LNCAP (cell line): ENCODE measurements around the gene CCDC122.

Experiments
- TF ChIP-seq, protein P1 (sequence below): fragments of 450-650 bp; IDR thresholded peaks from 2 replicates; pipeline ENCODE4 v1.5.1; 2017; ENCODE audit warnings: mild to moderate bottlenecking

The CCDC122 gene

DNA sequence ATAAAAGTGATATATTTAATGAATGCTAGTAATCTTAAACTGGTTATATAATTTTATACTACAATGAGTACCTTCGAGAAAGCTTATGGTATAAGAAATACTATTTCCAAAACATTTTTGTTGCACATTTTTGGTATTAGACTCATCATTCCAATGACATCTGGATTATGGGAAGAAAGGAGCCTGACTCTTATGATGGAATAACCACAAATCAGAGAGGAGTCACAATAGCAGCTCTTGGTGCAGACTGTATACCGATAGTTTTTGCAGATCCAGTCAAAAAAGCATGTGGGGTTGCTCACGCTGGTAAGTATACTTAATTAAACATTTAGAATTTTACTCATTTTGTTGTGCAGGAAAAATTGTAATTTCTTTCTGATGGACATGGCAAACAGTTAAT lies 4.1 kb upstream of the CCDC122 start:
- TF ChIP-seq, protein P1, sequence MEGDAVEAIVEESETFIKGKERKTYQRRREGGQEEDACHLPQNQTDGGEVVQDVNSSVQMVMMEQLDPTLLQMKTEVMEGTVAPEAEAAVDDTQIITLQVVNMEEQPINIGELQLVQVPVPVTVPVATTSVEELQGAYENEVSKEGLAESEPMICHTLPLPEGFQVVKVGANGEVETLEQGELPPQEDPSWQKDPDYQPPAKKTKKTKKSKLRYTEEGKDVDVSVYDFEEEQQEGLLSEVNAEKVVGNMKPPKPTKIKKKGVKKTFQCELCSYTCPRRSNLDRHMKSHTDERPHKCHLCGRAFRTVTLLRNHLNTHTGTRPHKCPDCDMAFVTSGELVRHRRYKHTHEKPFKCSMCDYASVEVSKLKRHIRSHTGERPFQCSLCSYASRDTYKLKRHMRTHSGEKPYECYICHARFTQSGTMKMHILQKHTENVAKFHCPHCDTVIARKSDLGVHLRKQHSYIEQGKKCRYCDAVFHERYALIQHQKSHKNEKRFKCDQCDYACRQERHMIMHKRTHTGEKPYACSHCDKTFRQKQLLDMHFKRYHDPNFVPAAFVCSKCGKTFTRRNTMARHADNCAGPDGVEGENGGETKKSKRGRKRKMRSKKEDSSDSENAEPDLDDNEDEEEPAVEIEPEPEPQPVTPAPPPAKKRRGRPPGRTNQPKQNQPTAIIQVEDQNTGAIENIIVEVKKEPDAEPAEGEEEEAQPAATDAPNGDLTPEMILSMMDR, result no peak

DNA sequence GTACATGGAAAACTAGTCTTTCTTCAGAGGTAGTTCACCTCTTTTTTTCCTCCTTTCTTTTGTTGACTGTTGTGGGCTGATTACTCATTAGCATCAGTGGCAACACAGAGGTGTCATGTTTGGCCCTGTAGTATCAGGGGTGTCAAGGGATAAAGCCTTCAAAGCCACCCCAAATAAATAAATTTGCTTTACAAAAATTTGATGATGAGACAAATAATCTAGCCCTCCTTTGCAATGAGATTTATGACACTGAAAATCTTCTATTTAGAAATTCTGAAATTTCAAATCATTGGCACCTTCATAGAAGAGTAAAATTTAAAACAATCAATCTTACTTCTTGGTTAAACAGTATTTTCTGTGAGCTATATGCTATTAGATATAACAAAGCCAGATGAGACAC lies 2.0 kb upstream of the CCDC122 start:
- TF ChIP-seq, protein P1, result no peak

DNA sequence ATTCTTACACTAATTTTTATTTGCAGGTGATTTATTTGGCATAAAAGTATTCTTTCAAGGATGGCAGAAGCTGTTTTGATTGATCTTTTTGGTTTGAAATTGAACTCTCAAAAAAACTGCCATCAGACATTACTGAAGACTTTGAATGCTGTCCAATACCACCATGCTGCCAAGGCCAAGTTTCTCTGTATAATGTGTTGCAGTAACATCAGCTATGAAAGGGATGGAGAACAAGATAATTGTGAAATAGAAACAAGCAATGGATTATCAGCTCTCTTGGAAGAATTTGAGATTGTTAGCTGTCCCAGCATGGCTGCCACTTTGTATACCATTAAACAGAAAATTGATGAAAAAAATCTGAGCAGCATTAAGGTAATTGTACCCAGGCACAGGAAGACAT lies 1.4 kb upstream of the CCDC122 start:
- TF ChIP-seq, protein P1, result no peak

DNA sequence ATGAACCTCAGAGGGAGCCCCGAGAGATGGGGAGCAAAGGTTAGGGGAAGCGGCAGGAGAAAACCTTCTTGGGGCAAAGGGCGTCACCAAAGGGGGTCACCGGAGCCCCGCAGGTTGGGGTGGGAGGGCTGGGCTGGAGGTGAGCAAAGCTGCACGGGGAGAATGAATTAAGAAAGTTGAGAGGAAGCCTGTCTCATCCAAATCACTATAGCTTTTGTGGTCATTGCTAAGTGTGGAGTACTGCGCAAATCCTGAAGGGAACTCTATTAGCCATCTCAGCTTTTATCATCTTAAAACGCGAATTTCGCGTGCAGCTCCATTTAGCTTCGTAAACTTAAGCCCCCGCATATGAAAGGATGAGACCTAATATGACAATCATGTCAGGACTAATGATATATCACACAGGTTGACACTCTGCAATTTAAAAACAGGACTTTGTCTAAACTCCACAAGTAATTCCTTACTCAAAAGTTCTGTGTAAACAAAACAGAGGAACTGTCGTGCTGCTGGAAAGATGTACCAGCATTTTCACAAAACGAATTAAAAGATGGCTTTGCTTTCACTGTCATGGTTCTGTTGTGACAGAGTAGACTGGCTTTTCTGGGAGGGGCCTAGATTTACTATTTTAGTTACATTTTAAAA lies 795 bp upstream of the CCDC122 start:
- TF ChIP-seq, protein P1, result no peak

DNA sequence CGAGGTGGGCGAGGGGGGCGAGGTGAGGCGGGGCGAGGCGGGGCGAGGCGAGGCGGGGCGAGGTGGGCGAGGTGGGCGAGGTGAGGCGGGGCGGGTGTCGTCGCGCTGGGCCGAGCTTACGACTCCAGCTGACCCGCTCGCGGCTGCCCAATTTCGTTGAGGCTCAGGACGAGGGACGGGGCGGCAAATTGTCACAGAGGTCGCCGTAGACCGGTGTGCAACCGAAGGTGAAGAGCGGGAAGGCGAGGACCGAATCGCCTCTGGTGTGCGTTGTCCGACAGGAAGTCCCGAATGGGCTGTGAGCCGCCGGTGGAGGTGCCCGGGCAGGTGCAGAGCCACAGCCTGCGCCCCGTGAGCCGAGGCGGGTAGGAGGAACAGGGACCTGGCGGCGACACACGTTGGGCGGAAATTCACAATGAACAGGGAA lies 228 bp upstream of the CCDC122 start, which contains the start of gene LACC1:
TSS of gene LACC1 (plus strand) at position 150 of the 427 bp plus-strand sequence. CDS start 1,082 bp downstream, outside the sequence.
- TF ChIP-seq, protein P1, result no peak

DNA sequence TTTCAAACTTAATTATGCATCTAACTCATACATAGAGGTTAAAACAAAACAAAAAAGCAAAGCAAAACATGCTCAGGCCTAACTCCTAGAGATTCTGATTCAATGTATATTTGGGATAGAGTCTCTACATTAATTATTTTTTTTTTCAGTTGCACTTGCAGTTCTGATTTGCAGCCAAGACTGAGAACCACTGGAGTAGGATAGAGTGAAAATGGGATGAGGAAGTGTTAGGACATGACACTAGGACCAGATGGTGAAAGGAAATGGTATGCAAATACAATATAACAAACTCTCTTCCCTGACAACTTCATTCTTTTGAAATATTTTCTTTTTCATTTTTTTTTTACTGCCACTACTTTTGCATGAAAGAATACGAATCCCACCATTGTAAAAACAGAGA lies 1.8 kb downstream of the CCDC122 start:
- TF ChIP-seq, protein P1, result no peak

DNA sequence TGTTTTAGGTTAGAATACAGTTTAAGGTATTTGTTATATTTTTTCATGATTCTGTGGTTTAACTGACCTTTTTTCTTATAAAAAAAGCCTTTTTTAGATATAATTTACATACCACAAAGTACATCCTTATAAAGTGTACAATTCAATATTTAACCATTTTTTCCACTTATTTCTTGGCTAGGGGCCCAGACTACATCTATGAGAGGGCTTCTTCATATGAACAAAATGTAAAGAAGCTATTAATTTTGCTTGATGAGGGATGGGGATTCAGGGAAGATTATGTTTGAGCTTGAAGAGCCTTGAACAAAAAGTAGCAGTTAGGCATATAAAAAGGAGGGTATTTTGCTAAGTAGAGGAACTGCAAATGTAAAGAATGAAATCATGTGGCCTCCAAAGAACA lies 2.2 kb downstream of the CCDC122 start:
- TF ChIP-seq, protein P1, result no peak

DNA sequence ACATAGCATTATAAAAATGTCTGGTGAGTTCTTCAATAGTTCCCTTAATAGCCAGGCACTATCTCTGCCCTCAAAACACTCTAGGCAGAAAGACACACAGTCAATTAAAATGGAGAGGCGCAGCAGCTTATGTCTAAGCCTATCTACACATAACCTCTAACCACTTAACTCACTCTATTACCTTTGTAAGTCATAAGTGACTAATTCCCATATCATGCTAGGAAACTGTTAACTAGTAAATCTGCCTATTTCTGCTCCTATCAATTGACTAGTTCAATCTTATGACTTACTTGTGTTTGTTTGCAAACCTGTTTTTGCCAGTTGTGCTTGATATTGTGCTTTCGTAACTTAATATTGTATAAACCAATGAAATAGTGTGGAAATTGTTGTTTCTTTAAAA lies 3.2 kb downstream of the CCDC122 start:
- TF ChIP-seq, protein P1, result no peak
